ENCODE results near the gene MINPP1.

DNA sequence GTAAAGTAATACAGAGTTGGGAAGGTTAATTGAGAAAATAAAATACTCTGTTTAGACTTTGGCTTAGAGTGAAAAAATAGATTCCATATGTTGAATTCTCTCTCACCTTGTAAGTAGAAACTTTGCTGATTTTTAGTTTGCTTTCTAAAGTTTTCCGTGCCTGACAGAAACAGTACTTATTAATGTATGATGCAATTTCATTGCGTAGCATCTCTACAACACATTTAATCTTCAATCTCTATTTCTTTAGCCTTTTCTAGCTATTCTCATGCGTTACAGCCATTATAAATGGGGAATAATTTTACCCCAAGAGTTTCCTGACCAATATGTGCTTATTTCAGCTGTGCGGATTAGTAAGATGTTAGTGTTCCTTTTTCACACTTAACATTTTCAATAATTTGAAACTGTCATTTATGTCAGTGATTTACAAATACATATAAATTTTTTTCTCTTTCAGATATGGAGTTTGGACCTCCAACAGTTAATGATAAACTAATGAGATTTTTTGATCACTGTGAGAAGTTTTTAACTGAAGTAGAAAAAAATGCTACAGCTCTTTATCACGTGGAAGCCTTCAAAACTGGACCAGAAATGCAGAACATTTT is 3.3 kb downstream of the MINPP1 start:
- TF ChIP-seq, protein P1, sequence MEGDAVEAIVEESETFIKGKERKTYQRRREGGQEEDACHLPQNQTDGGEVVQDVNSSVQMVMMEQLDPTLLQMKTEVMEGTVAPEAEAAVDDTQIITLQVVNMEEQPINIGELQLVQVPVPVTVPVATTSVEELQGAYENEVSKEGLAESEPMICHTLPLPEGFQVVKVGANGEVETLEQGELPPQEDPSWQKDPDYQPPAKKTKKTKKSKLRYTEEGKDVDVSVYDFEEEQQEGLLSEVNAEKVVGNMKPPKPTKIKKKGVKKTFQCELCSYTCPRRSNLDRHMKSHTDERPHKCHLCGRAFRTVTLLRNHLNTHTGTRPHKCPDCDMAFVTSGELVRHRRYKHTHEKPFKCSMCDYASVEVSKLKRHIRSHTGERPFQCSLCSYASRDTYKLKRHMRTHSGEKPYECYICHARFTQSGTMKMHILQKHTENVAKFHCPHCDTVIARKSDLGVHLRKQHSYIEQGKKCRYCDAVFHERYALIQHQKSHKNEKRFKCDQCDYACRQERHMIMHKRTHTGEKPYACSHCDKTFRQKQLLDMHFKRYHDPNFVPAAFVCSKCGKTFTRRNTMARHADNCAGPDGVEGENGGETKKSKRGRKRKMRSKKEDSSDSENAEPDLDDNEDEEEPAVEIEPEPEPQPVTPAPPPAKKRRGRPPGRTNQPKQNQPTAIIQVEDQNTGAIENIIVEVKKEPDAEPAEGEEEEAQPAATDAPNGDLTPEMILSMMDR (IDR thresholded peaks at IDR 0.05 in 8 of 11, conservative IDR thresholded peaks at IDR 0.05 in 3 of 11): no peak
- TF ChIP-seq POLR2A (IDR thresholded peaks at IDR 0.05): no peak
